Smooth muscle cell of the brain vasculature (primary cell): ENCODE results near the gene AP1S3.

Experiments
- DNase-seq: peaks from one replicate; pipeline ENCODE4 v3.0.0-alpha.2; 2012; ENCODE audit warnings: low read depth, low spot score

The AP1S3 gene

GRCh38 chr2:223724861-223725260, 112.5 kb downstream of the AP1S3 start:
- DNase-seq = no peak

- no peak for DNase-seq
Observed at GRCh38 chr2:223723954-223724411, 113.4 kb downstream of the AP1S3 start.

- DNase-seq = no peak
Observed at GRCh38 chr2:223722226-223722625, 115.2 kb downstream of the AP1S3 start.

- DNase-seq = no peak
Observed at GRCh38 chr2:223721746-223722145, 115.6 kb downstream of the AP1S3 start.

- DNase-seq = no peak
Observed at GRCh38 chr2:223720367-223720766, 117.0 kb downstream of the AP1S3 start.

- DNase-seq = no peak
Observed at GRCh38 chr2:223712642-223713041, 124.7 kb downstream of the AP1S3 start.

GRCh38 chr2:223711596-223712326, 125.6 kb downstream of the AP1S3 start:
- DNase-seq = no peak
